Vagina (tissue), 2 donors: ENCODE data around the gene SEMA3D.

Source experiments
- CTCF ChIP-seq, 3 experiments: fragments of 450-650 bp in 2 of 3; fragments of 200-600 bp in 1 of 3; sonication (generic) in 1 of 3; IDR thresholded peaks; one replicate each; pipeline ENCODE4 v1.5.1; 2017 to 2019; ENCODE audit warnings: antibody characterized with exemption in 3 of 3, mild to moderate bottlenecking in 2 of 3, moderate library complexity in 2 of 3
- POLR2A ChIP-seq, 2 donors: fragments of 450-650 bp; IDR thresholded peaks; one replicate each; pipeline ENCODE4 v1.6.1; 2017; ENCODE audit warnings: antibody characterized with exemption in 2 of 2, mild to moderate bottlenecking in 2 of 2, moderate library complexity in 2 of 2
- POLR2AphosphoS5 ChIP-seq, 2 donors: sonication (generic); formaldehyde crosslinking; IDR thresholded peaks; one replicate each; pipeline ENCODE4 v1.9.0; 2017; ENCODE audit warnings: antibody characterized with exemption in 2 of 2, mild to moderate bottlenecking in 2 of 2, low read depth in 1 of 2; ENCODE audit not compliant: insufficient read depth in 1 of 2

GRCh38 chr7:85061456-85061855, 125.4 kb downstream of the SEMA3D start:
- TF ChIP-seq CTCF (IDR thresholded peaks at IDR 0.05) (no peak), POLR2A (IDR thresholded peaks at IDR 0.05) (no peak), POLR2AphosphoS5 (IDR thresholded peaks at IDR 0.05; ENCODE audit: insufficient read depth in 1 of 2, low read depth in 1 of 2) (no peak)
